ENCODE results near the gene DYNLL2.

DYNLL2 gene

GRCh38 chr17:58046239-58047094, 36.8 kb upstream of the DYNLL2 start:
- H3K9me3 ChIP-seq (ENCODE audit: insufficient read depth, low read depth, low read length): no peaks in the 10 kb centered on the region
- no peaks in the 10 kb centered on the region for H3K79me2 ChIP-seq (ENCODE audit: insufficient read depth, low read length)
- H4K20me1 ChIP-seq (ENCODE audit: insufficient read depth, low read length, poor library complexity, severe bottlenecking): no peaks in the 10 kb centered on the region
- no peaks in the 10 kb centered on the region for H3K36me3 ChIP-seq (ENCODE audit: insufficient read depth, low read length)
- TF ChIP-seq CTCF (conservative IDR thresholded peaks at IDR 0.05; ENCODE audit: low read length) (no peak), EZH2phosphoT487 (IDR thresholded peaks at IDR 0.05; ENCODE audit: borderline replicate concordance) (no peak)
- H3K9me2 ChIP-seq (replicated peaks; ENCODE audit: low read depth, low read length): no peaks in the 10 kb centered on the region
- H3K27me3 ChIP-seq (ENCODE audit: insufficient read depth, low read length, poor library complexity, severe bottlenecking): peaks cover 3% of the 10 kb centered on the region
- no peak overlapping the region for H3K4me3 ChIP-seq (ENCODE audit: low read length, poor library complexity, severe bottlenecking)
- H3K4me1 ChIP-seq (ENCODE audit: insufficient read depth, low read length, poor library complexity, severe bottlenecking): no peaks in the 10 kb centered on the region
- no peaks in the 10 kb centered on the region for H3F3A ChIP-seq (ENCODE audit: low read depth)
- no peak overlapping the region for H3K4me2 ChIP-seq (ENCODE audit: low read depth, low read length, poor library complexity, severe bottlenecking)
- H3K9ac ChIP-seq (ENCODE audit: low read depth, low read length, poor library complexity, severe bottlenecking): no peak overlapping the region
- no peak overlapping the region for H2AFZ ChIP-seq (ENCODE audit: low read length)

- Histone ChIP-seq H3K79me2 (ENCODE audit: insufficient read depth, low read length) (no peaks in the 10 kb centered on the region), H3K9me2 (replicated peaks; ENCODE audit: low read depth, low read length) (no peaks in the 10 kb centered on the region), H3K4me2 (ENCODE audit: low read depth, low read length, poor library complexity, severe bottlenecking) (no peak overlapping the region), H3K36me3 (ENCODE audit: insufficient read depth, low read length) (no peaks in the 10 kb centered on the region), H3K9ac (ENCODE audit: low read depth, low read length, poor library complexity, severe bottlenecking) (no peak overlapping the region), H2AFZ (ENCODE audit: low read length) (no peak overlapping the region), H3F3A (ENCODE audit: low read depth) (no peaks in the 10 kb centered on the region), H3K4me3 (ENCODE audit: low read length, poor library complexity, severe bottlenecking) (no peak overlapping the region), H3K27me3 (ENCODE audit: insufficient read depth, low read length, poor library complexity, severe bottlenecking) (peaks cover 3% of the 10 kb centered on the region), H3K4me1 (ENCODE audit: insufficient read depth, low read length, poor library complexity, severe bottlenecking) (no peaks in the 10 kb centered on the region), H4K20me1 (ENCODE audit: insufficient read depth, low read length, poor library complexity, severe bottlenecking) (no peaks in the 10 kb centered on the region), H3K9me3 (ENCODE audit: insufficient read depth, low read depth, low read length) (no peaks in the 10 kb centered on the region)
- TF ChIP-seq CTCF (conservative IDR thresholded peaks at IDR 0.05; ENCODE audit: low read length) (no peak), EZH2phosphoT487 (IDR thresholded peaks at IDR 0.05; ENCODE audit: borderline replicate concordance) (no peak)
These were observed 35.7 kb upstream of the DYNLL2 start for GRCh38 chr17:58047376-58048150.

DNA sequence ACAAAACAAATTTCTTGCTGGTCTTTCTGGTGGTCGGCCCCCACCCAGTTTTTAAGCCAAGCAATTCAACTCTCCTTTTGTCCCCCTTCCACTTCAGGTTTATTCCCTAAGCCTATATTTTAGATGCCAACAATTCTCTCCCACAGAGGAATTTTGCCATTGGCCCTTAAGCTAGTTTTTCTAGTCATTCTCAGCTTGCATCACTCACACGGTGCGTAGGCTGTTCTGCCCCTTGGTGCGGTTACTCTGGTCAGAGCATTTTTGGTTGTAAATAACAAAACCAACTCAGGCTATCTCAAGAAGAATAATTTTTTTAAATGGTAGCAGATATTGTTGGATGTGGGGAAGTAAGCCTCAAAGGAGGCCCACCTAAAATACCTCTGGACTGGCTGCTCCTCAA, 33.7 kb upstream of the DYNLL2 start:
- H3F3A ChIP-seq (ENCODE audit: low read depth): no peaks in the 10 kb centered on the region
- no peak overlapping the region for H3K9ac ChIP-seq (ENCODE audit: low read depth, low read length, poor library complexity, severe bottlenecking)
- no peak overlapping the region for H3K4me3 ChIP-seq (ENCODE audit: low read length, poor library complexity, severe bottlenecking)
- no peaks in the 10 kb centered on the region for H3K9me2 ChIP-seq (replicated peaks; ENCODE audit: low read depth, low read length)
- no peaks in the 10 kb centered on the region for H4K20me1 ChIP-seq (ENCODE audit: insufficient read depth, low read length, poor library complexity, severe bottlenecking)
- H2AFZ ChIP-seq (ENCODE audit: low read length): no peak overlapping the region
- H3K4me1 ChIP-seq (ENCODE audit: insufficient read depth, low read length, poor library complexity, severe bottlenecking): no peaks in the 10 kb centered on the region
- H3K27me3 ChIP-seq (ENCODE audit: insufficient read depth, low read length, poor library complexity, severe bottlenecking): no peaks in the 10 kb centered on the region
- no peaks in the 10 kb centered on the region for H3K9me3 ChIP-seq (ENCODE audit: insufficient read depth, low read depth, low read length)
- H3K4me2 ChIP-seq (ENCODE audit: low read depth, low read length, poor library complexity, severe bottlenecking): no peak overlapping the region
- no peak for TF ChIP-seq CTCF (conservative IDR thresholded peaks at IDR 0.05; ENCODE audit: low read length)
- no peak for TF ChIP-seq EZH2phosphoT487 (IDR thresholded peaks at IDR 0.05; ENCODE audit: borderline replicate concordance)
- H3K79me2 ChIP-seq (ENCODE audit: insufficient read depth, low read length): no peaks in the 10 kb centered on the region
- H3K36me3 ChIP-seq (ENCODE audit: insufficient read depth, low read length): no peaks in the 10 kb centered on the region

Data from Loucy (cell line).